Globus pallidus (tissue), 1 donor: ENCODE data around the gene NRG3.

Experiments
- DNase-seq: peaks from one replicate; pipeline ENCODE4 v3.0.0-alpha.2; 2015; ENCODE audit warnings: low spot score

NRG3 gene

GRCh38 chr10:82817676-82818422 is 942.9 kb downstream of the NRG3 start:
- no peak for DNase-seq

DNA sequence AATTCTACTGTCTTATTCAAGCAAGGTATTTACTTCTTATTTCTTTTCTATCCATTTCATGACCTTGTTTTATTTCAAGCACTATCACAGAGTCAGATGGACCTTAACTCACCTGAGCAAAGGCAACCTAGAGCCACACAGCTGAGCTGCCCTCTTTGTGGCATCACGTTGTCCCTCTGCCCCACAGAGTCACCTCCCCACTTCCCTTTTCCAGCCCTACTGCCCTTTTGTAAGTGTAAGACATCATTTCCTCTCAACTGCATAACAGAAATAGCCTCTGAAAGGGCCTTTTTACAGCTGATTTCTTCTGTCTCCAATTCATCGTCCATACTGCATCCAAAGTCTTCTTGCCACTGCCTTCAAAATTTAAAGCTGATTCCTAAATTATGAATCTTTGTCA is 946.0 kb downstream of the NRG3 start:
- DNase-seq: no peak

DNA sequence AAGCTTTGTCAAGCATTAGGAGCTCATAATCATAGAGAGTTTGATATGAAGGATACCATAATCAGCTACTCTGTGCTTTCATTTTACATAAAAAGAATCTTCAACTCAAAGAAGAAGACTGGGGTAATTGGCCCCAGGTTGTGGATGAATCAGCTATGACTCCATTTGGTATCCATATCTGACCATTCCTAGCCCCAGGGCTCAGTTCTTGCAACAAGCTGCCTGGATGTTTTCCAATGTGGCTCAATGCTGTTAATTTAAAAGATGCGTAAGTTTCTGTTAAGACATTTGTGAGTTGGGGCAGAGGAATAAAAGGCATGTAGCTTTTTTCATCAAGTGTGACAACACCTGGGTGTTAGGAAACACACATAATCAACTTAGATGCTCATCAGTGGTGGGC is 951.1 kb downstream of the NRG3 start:
- no peak for DNase-seq

- DNase-seq: no peak
Observed at GRCh38 chr10:82827901-82828300, 952.9 kb downstream of the NRG3 start.

DNA sequence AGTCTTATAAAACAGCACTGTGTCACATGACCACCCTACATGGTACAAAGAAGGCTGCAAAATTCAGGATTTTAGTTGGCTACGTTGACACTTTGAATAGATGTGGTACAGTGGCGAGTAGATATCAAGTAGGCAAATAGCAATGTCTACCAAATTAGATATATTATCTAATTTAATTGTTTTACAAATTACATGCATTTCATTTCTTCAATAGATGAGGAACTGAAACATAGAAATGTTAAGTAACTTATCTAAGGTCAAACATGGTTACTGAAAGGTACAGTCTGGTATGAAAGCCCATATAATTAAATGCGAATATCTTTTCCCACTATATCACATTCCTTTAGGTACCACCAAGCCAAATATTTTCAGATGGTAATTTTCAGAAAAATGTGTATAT is 972.2 kb downstream of the NRG3 start:
- DNase-seq: no peak

GRCh38 chr10:82850191-82850590 is 975.2 kb downstream of the NRG3 start:
- DNase-seq: no peak

- no peak for DNase-seq
Observed at GRCh38 chr10:82856957-82857613, 982.1 kb downstream of the NRG3 start.

DNA sequence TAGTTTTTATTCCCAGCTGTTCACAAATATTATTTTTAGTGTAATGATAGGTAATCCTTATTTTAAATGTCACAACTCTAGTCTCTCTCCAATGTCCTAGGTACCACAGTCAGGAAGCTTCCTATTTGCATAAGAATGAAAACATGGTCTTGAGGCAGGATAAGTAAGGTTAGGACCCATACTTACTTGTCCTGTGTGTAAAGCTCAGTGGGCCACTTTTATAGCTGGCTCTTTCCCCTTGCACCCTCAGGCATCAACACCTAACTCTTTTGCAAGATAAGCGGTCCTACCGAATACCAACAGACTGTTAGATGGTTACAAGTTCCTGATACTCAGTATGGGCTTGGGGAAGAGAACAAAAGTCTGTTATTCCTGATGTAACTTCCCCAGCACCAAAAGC is 986.9 kb downstream of the NRG3 start:
- DNase-seq: no peak

GRCh38 chr10:82865366-82865765 is 990.4 kb downstream of the NRG3 start:
- DNase-seq: no peak

- no peak for DNase-seq
Observed at GRCh38 chr10:82866424-82867020, 991.5 kb downstream of the NRG3 start.

- no peak for DNase-seq
Observed at GRCh38 chr10:82867056-82867455, 992.1 kb downstream of the NRG3 start.

DNA sequence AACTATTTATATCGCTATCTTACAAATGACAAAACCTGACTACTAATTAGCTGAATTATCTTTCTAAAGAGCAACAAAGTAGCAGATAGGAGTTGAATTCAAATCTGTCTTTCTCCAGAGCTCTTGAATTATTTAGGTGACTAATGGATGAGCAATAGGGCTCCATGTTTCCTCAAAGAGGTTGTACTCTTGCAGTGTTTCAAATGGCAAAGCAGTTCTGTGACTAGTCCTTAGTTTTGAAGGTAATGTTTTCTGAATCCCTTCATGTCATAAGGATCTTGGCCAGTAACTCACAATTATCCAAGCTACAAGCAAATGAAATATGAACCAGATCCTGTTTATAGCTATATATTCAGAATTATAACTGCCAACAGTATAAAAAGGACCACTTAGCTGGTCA is 999.7 kb downstream of the NRG3 start:
- no peak for DNase-seq

- no peak for DNase-seq
Observed at GRCh38 chr10:82880776-82881290, 1005.8 kb downstream of the NRG3 start.

DNA sequence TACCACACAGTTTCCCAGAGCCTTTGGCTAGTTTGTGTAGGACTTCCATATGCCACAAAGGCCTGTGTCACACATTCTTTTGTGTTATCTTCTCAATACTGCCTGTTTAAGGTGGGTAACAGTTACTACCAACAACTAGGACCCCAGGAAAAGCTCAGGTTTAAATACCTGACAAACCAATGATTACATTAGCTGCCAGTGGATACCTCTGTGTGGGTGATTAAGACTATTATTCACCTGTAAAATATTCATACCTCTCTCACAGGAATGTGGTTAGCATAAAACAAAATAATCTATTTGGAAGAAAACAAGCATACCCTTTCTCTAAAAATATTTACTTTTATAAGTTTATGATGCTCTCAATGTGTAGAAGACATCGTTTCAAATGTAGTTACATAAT is 1007.7 kb downstream of the NRG3 start:
- DNase-seq: no peak

DNA sequence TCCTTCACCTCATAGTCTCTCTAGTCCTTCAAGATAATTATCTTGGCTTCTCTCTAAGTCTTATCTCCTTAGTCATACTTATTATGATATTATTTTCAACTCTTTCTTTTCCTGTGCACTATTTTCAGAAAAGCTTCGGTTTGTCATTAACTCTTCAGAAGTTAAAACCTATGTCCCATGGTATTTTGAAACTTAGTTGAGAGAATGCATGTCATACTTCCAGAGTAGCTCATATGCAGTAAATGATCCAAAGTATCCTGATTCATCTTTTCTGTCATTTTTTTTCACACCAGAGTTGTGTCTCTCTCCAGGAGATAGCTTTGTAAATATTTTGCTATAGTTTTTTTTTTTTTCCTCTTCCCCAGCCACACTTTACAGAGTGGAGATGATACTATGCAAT is 1008.6 kb downstream of the NRG3 start:
- no peak for DNase-seq

DNA sequence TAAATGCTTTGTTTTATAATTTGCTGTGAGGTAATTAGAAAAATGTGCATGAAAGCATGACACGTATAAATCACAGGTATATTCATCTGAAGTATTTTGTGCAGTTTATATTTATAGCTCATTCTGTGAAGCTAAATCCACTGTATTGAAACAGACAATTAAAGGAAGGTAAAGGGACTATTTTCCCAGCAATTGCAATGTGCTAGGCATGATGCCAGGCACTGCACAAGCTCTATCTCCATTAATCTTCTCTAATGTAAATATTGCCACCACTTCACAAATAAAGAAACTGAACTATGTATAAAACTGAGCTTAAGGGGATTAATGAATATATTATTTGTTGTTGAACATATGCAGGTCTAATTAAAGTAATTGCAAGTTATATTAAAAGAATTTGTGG is 1012.5 kb downstream of the NRG3 start:
- DNase-seq: no peak

GRCh38 chr10:82888809-82889455 is 1013.9 kb downstream of the NRG3 start:
- DNase-seq: no peak

- peak; percentile 11 for DNase-seq
Observed at GRCh38 chr10:82889728-82890127, 1014.7 kb downstream of the NRG3 start.

DNA sequence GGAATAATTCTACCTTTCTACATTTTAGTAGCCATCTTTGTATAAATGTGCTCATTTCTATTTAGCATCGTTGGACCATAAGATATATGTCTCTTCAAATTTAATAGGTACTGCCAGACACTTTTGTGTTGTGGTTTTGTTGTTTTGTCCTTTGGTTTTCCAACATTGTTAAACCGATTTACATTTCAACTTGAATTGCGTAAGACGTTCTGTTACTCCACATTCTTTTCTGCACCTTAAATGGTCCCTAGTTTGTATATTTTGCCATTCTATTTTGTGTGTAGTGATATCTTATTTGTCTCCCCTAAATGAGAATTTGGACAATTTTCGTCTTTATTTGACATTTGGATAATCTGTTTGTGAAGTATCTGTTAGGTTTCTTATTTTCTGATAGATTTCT is 1015.6 kb downstream of the NRG3 start:
- no peak for DNase-seq

- no peak for DNase-seq
Observed at GRCh38 chr10:82908096-82908495, 1033.1 kb downstream of the NRG3 start.

GRCh38 chr10:82908751-82909150 is 1033.8 kb downstream of the NRG3 start:
- no peak for DNase-seq

GRCh38 chr10:82910301-82910700 is 1035.3 kb downstream of the NRG3 start:
- DNase-seq: no peak

- no peak for DNase-seq
Observed at GRCh38 chr10:82914655-82915136, 1039.7 kb downstream of the NRG3 start.
